ENCODE measurements around the gene ATP9B. TPM values are rescaled to one million over a fixed set of nuclear protein-coding genes. Genes with fewer than 3 reads are reported as not detected.

ATP9B gene
- total RNA-seq, 2 donors from 2014 or later: 29.1 to 38.1 TPM

DNA sequence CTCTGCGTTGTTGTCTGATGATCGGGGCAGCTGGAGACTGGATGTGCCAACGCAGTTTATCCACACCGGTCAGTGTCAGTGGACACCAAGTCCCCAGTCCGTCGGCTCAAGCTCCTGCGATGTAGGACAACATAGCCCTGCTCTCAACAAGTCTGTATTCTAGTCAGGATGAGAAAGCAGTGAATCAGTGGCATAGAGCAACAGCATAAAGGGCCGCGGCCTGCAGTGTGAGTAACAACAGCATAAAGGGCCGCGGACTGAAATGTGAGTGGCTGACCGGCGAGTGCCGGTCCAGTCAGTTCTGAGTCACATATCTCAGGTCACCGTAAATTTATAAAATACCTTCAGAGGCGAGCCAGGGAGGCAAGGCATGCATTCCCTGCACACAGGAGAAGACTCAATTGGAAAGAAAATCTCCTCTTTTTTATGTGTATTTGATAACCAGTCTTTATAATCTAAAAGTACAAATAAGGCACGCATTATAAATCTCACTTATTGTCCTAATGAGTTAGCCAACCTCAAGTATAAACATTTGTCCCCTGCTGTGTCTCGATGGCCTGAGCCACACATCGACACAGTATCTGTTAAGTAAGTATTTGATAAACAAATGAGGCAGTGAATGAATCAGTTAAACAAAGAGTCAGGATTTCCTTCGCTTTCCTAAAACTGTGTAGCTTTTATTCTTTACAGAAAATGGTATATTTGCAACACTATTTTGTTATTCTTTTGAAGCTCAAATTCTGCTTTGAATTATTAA lies 292.8 kb downstream of the ATP9B start:
- Histone ChIP-seq H3K4me1 (ENCODE audit: control insufficient read depth, insufficient read depth, low read length) (no peaks in the 10 kb centered on the region), H3K36me3 (ENCODE audit: control insufficient read depth, insufficient read depth, low read length) (peaks cover 17% of the 10 kb centered on the region), H3K9me3 (ENCODE audit: control insufficient read depth, low read length) (no peaks in the 10 kb centered on the region), H3K27me3 (ENCODE audit: control insufficient read depth, insufficient read depth, low read length, poor library complexity, severe bottlenecking) (no peaks in the 10 kb centered on the region), H3K9ac (ENCODE audit: extremely low read depth, low read length, poor library complexity, severe bottlenecking) (no peak overlapping the region), H3K4me3 (ENCODE audit: low read length) (no peak overlapping the region), H3K27ac (ENCODE audit: low read depth, low read length) (no peak overlapping the region)
- H3K4me1 Mint-ChIP-seq: peaks cover 2% of the 10 kb centered on the region
- peaks cover 3% of the 10 kb centered on the region for H3K9me3 Mint-ChIP-seq
- 87 to 89% methylated on average over 18 to 20 of the region's 20 CpGs for WGBS, 2 experiments (ENCODE audit: insufficient coverage in 1 of 2, insufficient read length in 1 of 2)
- no peak overlapping the region for H3K27ac Mint-ChIP-seq
- peak; percentile 31 for DNase-seq
- H3K27me3 Mint-ChIP-seq (ENCODE audit: insufficient read depth): no peaks in the 10 kb centered on the region
- H3K36me3 Mint-ChIP-seq (ENCODE audit: low read depth): peaks cover 50% of the 10 kb centered on the region
- no peak overlapping the region for H3K4me3 Mint-ChIP-seq
- TF ChIP-seq, protein P1, sequence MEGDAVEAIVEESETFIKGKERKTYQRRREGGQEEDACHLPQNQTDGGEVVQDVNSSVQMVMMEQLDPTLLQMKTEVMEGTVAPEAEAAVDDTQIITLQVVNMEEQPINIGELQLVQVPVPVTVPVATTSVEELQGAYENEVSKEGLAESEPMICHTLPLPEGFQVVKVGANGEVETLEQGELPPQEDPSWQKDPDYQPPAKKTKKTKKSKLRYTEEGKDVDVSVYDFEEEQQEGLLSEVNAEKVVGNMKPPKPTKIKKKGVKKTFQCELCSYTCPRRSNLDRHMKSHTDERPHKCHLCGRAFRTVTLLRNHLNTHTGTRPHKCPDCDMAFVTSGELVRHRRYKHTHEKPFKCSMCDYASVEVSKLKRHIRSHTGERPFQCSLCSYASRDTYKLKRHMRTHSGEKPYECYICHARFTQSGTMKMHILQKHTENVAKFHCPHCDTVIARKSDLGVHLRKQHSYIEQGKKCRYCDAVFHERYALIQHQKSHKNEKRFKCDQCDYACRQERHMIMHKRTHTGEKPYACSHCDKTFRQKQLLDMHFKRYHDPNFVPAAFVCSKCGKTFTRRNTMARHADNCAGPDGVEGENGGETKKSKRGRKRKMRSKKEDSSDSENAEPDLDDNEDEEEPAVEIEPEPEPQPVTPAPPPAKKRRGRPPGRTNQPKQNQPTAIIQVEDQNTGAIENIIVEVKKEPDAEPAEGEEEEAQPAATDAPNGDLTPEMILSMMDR (conservative IDR thresholded peaks at IDR 0.05): no peak

DNA sequence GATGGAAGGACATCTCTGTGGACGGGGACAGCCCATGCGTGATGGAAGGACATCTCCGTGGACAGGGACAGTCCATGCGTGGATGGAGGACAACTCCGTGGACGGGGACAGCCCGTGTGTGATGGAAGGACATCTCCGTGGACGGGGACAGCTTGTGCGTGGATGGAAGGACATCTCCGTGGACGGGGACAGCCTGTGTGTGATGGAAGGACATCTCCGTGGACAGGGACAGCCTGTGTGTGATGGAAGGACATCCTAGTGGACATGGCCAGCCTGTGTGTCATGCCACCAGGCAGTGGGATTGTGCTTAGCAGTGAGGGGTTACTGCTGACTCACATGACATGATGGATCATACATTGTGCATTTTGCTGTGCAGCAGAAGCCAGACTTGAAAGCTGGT lies 296.5 kb downstream of the ATP9B start:
- Histone ChIP-seq H3K4me3 (ENCODE audit: low read length) (no peak overlapping the region), H3K9ac (ENCODE audit: extremely low read depth, low read length, poor library complexity, severe bottlenecking) (no peak overlapping the region), H3K36me3 (ENCODE audit: control insufficient read depth, insufficient read depth, low read length) (peaks cover 13% of the 10 kb centered on the region), H3K27ac (ENCODE audit: low read depth, low read length) (no peak overlapping the region), H3K27me3 (ENCODE audit: control insufficient read depth, insufficient read depth, low read length, poor library complexity, severe bottlenecking) (no peaks in the 10 kb centered on the region), H3K4me1 (ENCODE audit: control insufficient read depth, insufficient read depth, low read length) (no peaks in the 10 kb centered on the region), H3K9me3 (ENCODE audit: control insufficient read depth, low read length) (no peaks in the 10 kb centered on the region)
- Mint-ChIP-seq H3K4me3 (no peak overlapping the region), H3K27ac (no peak overlapping the region), H3K27me3 (ENCODE audit: insufficient read depth) (no peaks in the 10 kb centered on the region), H3K9me3 (peaks cover 3% of the 10 kb centered on the region), H3K36me3 (ENCODE audit: low read depth) (peaks cover 47% of the 10 kb centered on the region), H3K4me1 (peaks cover 2% of the 10 kb centered on the region)
- 95 to 97% methylated on average over 12 to 13 of the region's 13 CpGs for WGBS, 2 experiments (ENCODE audit: insufficient coverage in 1 of 2, insufficient read length in 1 of 2)
- TF ChIP-seq, protein P1 (conservative IDR thresholded peaks at IDR 0.05): no peak
- DNase-seq: peak; percentile 27

DNA sequence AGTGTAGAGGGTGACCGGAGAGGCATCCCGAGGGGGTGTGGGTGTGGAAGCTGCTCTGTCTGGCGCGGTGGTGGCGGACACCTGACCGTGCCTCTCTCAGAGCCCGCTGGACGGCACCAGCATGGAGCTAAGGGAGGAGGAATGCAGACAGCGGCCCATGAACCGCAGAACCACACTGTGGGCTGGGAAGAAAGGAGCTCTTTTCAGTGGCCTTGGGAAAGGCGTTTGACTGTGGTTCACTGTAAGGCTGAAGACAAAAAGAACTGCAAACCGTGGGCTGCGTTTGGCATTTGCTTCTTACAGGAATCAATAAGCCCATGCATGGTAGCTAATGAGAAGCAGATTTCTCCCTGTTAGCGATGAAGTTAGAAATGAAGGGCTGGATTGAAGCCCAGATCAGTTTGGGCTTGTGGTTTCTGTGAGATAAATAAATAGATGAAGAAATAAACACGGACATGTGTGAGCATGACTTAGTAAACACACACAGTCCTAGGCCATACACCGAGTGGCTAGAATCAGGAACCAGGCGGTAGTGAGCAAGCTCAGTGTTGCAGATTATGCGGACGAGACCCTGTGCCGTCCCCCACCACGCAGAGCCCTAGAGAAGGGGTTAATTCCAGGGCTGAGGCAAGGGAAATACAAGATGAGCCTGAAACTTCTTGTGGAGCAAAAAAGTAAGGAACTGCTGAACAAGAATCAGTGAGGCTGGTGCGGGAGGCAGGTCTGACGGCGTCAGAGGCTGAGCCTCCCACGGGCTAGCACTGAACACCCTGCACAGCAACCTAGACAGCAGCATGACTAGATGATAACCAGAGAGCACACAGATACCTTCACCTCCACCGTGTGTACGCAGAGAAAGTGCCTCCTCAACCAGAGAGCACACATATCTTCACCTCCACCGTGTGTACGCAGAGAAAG lies 297.2 kb downstream of the ATP9B start:
- no peak overlapping the region for H3K4me3 Mint-ChIP-seq
- no peaks in the 10 kb centered on the region for H3K27me3 Mint-ChIP-seq (ENCODE audit: insufficient read depth)

More for the DNA sequence above, 297.2 kb downstream of the ATP9B start:
- peaks cover 40% of the 10 kb centered on the region for H3K36me3 Mint-ChIP-seq (ENCODE audit: low read depth)
- Histone ChIP-seq H3K27ac (ENCODE audit: low read depth, low read length) (peak overlapping the region; percentile 44), H3K9me3 (ENCODE audit: control insufficient read depth, low read length) (no peaks in the 10 kb centered on the region), H3K4me3 (ENCODE audit: low read length) (no peak overlapping the region), H3K27me3 (ENCODE audit: control insufficient read depth, insufficient read depth, low read length, poor library complexity, severe bottlenecking) (no peaks in the 10 kb centered on the region), H3K36me3 (ENCODE audit: control insufficient read depth, insufficient read depth, low read length) (peaks cover 13% of the 10 kb centered on the region), H3K4me1 (ENCODE audit: control insufficient read depth, insufficient read depth, low read length) (no peaks in the 10 kb centered on the region), H3K9ac (ENCODE audit: extremely low read depth, low read length, poor library complexity, severe bottlenecking) (no peak overlapping the region)
- peaks cover 2% of the 10 kb centered on the region for H3K4me1 Mint-ChIP-seq
- no peak overlapping the region for H3K27ac Mint-ChIP-seq
- DNase-seq: peak; percentile 24
- peaks cover 3% of the 10 kb centered on the region for H3K9me3 Mint-ChIP-seq
- 89% methylated on average over 16 to 29 of the region's 29 CpGs for WGBS, 2 experiments (ENCODE audit: insufficient coverage in 1 of 2, insufficient read length in 1 of 2)
- TF ChIP-seq, protein P1 (conservative IDR thresholded peaks at IDR 0.05): no peak

Data from endodermal cell (in vitro differentiated cells).